Liver (tissue), 3 donors: Measurements from ENCODE around the gene PPP2CA.

Experiments used
- EGR1 ChIP-seq, 2 donors: IDR thresholded peaks; 2 replicates each; pipeline ENCODE4 v1.6.1; 2016 to 2018; ENCODE audit warnings: antibody characterized with exemption in 2 of 2, low read depth in 2 of 2
- FOXA1 ChIP-seq: IDR thresholded peaks from 2 replicates; pipeline ENCODE4 v1.6.1; 2016; ENCODE audit warnings: antibody characterized with exemption
- GABPA ChIP-seq, 2 donors: IDR thresholded peaks in 1 of 2; conservative IDR thresholded peaks in 1 of 2; 2 replicates each; pipeline ENCODE4 v1.6.1; 2016; ENCODE audit warnings: antibody characterized with exemption in 2 of 2, mild to moderate bottlenecking in 1 of 2, moderate library complexity in 1 of 2
- JUND ChIP-seq, 2 donors: IDR thresholded peaks; 2 replicates each; pipeline ENCODE4 v1.6.1; 2016; ENCODE audit warnings: antibody characterized with exemption in 2 of 2
- RAD21 ChIP-seq, 2 donors: IDR thresholded peaks; 2 replicates each; pipeline ENCODE4 v1.6.1; 2016; ENCODE audit warnings: antibody characterized with exemption in 2 of 2, mild to moderate bottlenecking in 2 of 2
- RXRA ChIP-seq, 2 donors: IDR thresholded peaks; 2 replicates each; pipeline ENCODE4 v1.6.1; 2017 to 2018; ENCODE audit warnings: antibody characterized with exemption in 2 of 2, mild to moderate bottlenecking in 1 of 2
- SP1 ChIP-seq: IDR thresholded peaks from 2 replicates; pipeline ENCODE4 v1.6.1; 2018; ENCODE audit warnings: antibody characterized with exemption, mild to moderate bottlenecking
- TAF1 ChIP-seq: conservative IDR thresholded peaks from 2 replicates; pipeline ENCODE4 v1.6.1; 2016; ENCODE audit warnings: antibody characterized with exemption, mild to moderate bottlenecking
- YY1 ChIP-seq: IDR thresholded peaks from 2 replicates; pipeline ENCODE4 v1.6.1; 2016; ENCODE audit warnings: antibody characterized with exemption, mild to moderate bottlenecking
- TF ChIP-seq, protein P1 (sequence below): fragments of 150-350 bp; IDR thresholded peaks from 2 replicates; pipeline ENCODE4 v1.5.1; 2017; ENCODE audit warnings: improper control_type of control experiment, low read depth, low read length; ENCODE audit not compliant: missing input control
- TF ChIP-seq, protein P2 (sequence below): IDR thresholded peaks from 2 replicates; pipeline ENCODE4 v1.6.1; 2016; ENCODE audit warnings: antibody characterized with exemption
- TF ChIP-seq, protein P3 (sequence below): IDR thresholded peaks from 2 replicates; pipeline ENCODE4 v1.6.1; 2016; ENCODE audit warnings: antibody characterized with exemption
- TF ChIP-seq, protein P4 (sequence below): IDR thresholded peaks from 2 replicates; pipeline ENCODE4 v1.6.1; 2016; ENCODE audit warnings: antibody characterized with exemption
- TF ChIP-seq, protein P5 (sequence below): IDR thresholded peaks from 2 replicates; pipeline ENCODE4 v1.6.1; 2016; ENCODE audit warnings: antibody characterized with exemption, mild to moderate bottlenecking
- donor health status: healthy.
- donor health status: healthy.

DNA sequence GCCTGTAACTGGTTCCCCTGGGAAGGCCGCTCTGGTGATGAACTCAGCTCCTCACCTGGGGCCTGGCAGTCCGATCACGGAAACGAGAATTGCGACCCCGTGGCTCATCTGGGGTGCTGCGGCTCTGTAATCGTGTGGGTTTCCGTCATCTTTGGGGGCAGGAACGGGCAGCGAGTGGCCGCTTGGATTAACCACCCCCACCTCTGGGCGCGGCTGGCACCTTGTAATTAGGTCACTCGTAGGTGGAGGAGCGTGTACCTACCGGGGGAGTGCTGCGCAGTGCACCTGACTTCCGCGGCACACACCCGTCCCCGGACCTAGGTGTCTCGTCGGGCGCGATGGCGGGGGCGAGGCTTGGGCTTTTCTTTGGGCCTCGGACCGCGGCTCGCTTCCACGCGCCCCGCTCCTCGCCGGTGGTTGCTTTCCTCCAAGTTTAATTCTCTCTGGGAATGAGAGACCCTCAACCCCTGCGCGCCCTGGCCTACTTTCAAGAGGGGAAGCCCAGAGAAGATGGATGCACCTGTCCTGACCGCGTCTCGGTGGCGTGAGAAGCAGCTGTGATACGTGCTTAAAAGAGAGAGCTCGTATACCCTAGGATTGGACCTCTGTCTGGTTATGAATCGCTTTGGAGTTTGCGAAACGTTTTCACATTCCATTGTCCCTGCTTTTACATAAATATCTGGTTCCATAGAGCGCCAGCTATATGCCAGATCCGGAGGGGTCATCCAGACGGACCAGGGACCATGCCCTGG is 744 bp upstream of the PPP2CA start:
- TF ChIP-seq, protein P1, sequence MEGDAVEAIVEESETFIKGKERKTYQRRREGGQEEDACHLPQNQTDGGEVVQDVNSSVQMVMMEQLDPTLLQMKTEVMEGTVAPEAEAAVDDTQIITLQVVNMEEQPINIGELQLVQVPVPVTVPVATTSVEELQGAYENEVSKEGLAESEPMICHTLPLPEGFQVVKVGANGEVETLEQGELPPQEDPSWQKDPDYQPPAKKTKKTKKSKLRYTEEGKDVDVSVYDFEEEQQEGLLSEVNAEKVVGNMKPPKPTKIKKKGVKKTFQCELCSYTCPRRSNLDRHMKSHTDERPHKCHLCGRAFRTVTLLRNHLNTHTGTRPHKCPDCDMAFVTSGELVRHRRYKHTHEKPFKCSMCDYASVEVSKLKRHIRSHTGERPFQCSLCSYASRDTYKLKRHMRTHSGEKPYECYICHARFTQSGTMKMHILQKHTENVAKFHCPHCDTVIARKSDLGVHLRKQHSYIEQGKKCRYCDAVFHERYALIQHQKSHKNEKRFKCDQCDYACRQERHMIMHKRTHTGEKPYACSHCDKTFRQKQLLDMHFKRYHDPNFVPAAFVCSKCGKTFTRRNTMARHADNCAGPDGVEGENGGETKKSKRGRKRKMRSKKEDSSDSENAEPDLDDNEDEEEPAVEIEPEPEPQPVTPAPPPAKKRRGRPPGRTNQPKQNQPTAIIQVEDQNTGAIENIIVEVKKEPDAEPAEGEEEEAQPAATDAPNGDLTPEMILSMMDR, result no peak
- peak in 1 of 2 donors; percentile 26 for TF ChIP-seq RXRA (IDR thresholded peaks at IDR 0.05)
- peak; percentile 14 for TF ChIP-seq TAF1
- no peak for TF ChIP-seq FOXA1
- TF ChIP-seq, protein P2, sequence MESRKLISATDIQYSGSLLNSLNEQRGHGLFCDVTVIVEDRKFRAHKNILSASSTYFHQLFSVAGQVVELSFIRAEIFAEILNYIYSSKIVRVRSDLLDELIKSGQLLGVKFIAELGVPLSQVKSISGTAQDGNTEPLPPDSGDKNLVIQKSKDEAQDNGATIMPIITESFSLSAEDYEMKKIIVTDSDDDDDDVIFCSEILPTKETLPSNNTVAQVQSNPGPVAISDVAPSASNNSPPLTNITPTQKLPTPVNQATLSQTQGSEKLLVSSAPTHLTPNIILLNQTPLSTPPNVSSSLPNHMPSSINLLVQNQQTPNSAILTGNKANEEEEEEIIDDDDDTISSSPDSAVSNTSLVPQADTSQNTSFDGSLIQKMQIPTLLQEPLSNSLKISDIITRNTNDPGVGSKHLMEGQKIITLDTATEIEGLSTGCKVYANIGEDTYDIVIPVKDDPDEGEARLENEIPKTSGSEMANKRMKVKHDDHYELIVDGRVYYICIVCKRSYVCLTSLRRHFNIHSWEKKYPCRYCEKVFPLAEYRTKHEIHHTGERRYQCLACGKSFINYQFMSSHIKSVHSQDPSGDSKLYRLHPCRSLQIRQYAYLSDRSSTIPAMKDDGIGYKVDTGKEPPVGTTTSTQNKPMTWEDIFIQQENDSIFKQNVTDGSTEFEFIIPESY, result no peak
- TF ChIP-seq YY1, result no peak
- TF ChIP-seq, protein P3, sequence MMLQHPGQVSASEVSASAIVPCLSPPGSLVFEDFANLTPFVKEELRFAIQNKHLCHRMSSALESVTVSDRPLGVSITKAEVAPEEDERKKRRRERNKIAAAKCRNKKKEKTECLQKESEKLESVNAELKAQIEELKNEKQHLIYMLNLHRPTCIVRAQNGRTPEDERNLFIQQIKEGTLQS, result no peak
- TF ChIP-seq, protein P4, sequence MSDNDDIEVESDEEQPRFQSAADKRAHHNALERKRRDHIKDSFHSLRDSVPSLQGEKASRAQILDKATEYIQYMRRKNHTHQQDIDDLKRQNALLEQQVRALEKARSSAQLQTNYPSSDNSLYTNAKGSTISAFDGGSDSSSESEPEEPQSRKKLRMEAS, result no peak
- TF ChIP-seq GABPA (IDR thresholded peaks at IDR 0.05 in 1 of 2, conservative IDR thresholded peaks at IDR 0.05 in 1 of 2), result no peak
- TF ChIP-seq, protein P5, sequence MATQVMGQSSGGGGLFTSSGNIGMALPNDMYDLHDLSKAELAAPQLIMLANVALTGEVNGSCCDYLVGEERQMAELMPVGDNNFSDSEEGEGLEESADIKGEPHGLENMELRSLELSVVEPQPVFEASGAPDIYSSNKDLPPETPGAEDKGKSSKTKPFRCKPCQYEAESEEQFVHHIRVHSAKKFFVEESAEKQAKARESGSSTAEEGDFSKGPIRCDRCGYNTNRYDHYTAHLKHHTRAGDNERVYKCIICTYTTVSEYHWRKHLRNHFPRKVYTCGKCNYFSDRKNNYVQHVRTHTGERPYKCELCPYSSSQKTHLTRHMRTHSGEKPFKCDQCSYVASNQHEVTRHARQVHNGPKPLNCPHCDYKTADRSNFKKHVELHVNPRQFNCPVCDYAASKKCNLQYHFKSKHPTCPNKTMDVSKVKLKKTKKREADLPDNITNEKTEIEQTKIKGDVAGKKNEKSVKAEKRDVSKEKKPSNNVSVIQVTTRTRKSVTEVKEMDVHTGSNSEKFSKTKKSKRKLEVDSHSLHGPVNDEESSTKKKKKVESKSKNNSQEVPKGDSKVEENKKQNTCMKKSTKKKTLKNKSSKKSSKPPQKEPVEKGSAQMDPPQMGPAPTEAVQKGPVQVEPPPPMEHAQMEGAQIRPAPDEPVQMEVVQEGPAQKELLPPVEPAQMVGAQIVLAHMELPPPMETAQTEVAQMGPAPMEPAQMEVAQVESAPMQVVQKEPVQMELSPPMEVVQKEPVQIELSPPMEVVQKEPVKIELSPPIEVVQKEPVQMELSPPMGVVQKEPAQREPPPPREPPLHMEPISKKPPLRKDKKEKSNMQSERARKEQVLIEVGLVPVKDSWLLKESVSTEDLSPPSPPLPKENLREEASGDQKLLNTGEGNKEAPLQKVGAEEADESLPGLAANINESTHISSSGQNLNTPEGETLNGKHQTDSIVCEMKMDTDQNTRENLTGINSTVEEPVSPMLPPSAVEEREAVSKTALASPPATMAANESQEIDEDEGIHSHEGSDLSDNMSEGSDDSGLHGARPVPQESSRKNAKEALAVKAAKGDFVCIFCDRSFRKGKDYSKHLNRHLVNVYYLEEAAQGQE, result peak; percentile 54
- TF ChIP-seq EGR1 (IDR thresholded peaks at IDR 0.05; ENCODE audit: low read depth in 2 of 2), result peak in 1 of 2 donors; percentile 37
- TF ChIP-seq SP1, result peak; percentile 27
- TF ChIP-seq JUND (IDR thresholded peaks at IDR 0.05), result peak in 1 of 2 donors; percentile 20
- no peak for TF ChIP-seq RAD21 (IDR thresholded peaks at IDR 0.05)
